ENCODE measurements around the gene ANO4. TPM values are rescaled to one million over a fixed set of nuclear protein-coding genes. Genes with fewer than 3 reads are reported as not detected.

ANO4 gene
- total and polyA plus RNA-seq, 5 donors from 2014 or later: not detected

DNA sequence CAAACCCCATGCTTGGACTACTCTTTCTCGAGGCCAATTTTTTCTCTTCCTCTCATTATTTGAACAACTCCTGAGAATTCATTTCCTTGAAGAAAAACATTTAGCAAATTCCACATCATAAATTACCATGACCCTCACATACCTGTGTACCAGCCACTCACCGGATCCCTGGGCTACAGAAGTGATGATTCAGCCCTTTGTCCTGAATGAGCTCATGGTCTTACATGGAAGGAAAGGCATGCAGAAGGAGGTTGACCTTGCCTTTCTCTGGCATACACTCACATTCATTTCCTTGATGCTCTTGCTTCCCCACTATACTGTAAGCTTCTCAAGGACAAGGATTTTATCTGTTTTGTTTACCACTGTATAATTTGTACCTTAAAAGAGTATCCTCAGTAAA lies 224.0 kb downstream of the ANO4 start:
- no peaks in the 10 kb centered on the region for H3K4me1 Mint-ChIP-seq
- peaks cover 5% of the 10 kb centered on the region for H3K27me3 Mint-ChIP-seq
- H3K4me3 Mint-ChIP-seq: no peak overlapping the region
- peaks cover 0 to 11% (median 2%) of the 10 kb centered on the region in 7 donors for H3K9me3 Mint-ChIP-seq
- ATAC-seq (ENCODE audit: low read depth in 2 of 2): no peak
- H3K27ac ChIP-seq (ENCODE audit: insufficient read depth, low read length, poor library complexity, severe bottlenecking): no peak overlapping the region
- no peaks in the 10 kb centered on the region for H3K27me3 ChIP-seq (ENCODE audit: control insufficient read depth, insufficient read depth, low read length)
- H3K36me3 Mint-ChIP-seq: no peaks in the 10 kb centered on the region
- H3K4me1 ChIP-seq (ENCODE audit: control insufficient read depth, insufficient read depth, low read length, poor library complexity, severe bottlenecking): no peaks in the 10 kb centered on the region
- H3K27ac Mint-ChIP-seq: no peak overlapping the region
- no peak overlapping the region for H3K4me3 ChIP-seq (ENCODE audit: low read depth, low read length)
- no peaks in the 10 kb centered on the region for H3K36me3 ChIP-seq (ENCODE audit: control insufficient read depth, insufficient read depth, low read length)
- no peaks in the 10 kb centered on the region for H3K9me3 ChIP-seq (ENCODE audit: control insufficient read depth in 2 of 2, low read length in 2 of 2)
- DNase-seq: no peak

DNA sequence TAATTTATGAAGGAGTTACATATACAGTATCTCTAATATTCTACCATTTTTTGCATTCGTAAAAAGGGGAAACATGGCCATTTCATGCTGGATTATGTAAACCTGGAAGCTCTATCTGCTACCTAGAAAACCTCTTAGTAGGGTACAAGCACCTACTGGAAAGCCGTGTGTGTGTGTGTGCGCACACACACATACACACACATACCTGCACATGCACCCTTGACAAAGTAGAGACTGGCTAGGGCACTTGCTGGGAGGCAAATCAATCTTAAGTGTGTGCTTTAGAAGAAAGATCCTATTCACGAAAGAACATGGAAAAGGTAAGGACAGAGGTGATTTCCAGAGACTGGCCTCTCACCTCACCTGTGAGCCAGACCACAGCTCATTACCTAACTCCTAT lies 224.6 kb downstream of the ANO4 start:
- Histone ChIP-seq H3K9me3 (ENCODE audit: control insufficient read depth in 2 of 2, low read length in 2 of 2) (no peaks in the 10 kb centered on the region), H3K36me3 (ENCODE audit: control insufficient read depth, insufficient read depth, low read length) (no peaks in the 10 kb centered on the region), H3K27ac (ENCODE audit: insufficient read depth, low read length, poor library complexity, severe bottlenecking) (no peak overlapping the region), H3K4me1 (ENCODE audit: control insufficient read depth, insufficient read depth, low read length, poor library complexity, severe bottlenecking) (no peaks in the 10 kb centered on the region), H3K27me3 (ENCODE audit: control insufficient read depth, insufficient read depth, low read length) (no peaks in the 10 kb centered on the region), H3K4me3 (ENCODE audit: low read depth, low read length) (no peak overlapping the region)
- no peak for DNase-seq
- ATAC-seq (ENCODE audit: low read depth in 2 of 2): no peak
- Mint-ChIP-seq H3K9me3 (peaks cover 0 to 7% (median 2%) of the 10 kb centered on the region in 7 donors), H3K36me3 (no peaks in the 10 kb centered on the region), H3K4me1 (no peaks in the 10 kb centered on the region), H3K27me3 (peaks cover under 1% of the 10 kb centered on the region), H3K27ac (no peak overlapping the region), H3K4me3 (no peak overlapping the region)

DNA sequence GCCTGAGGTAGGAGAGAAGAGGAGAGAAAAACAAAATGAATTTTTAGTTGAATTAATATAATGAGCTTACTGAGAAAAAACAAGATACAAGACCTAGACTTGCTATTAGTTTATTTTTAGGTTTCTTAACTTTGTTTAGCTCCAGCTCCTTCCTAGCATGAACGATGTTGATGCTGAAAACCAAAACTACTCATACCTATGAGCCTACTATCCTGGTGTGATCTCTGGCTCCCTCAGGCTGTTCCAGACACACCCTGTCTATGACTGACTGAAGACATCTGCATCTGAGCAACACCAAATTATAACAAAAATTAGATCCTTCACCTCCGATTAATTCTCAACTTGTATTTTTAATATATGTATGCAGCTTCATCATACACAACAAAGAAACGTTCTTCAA lies 225.1 kb downstream of the ANO4 start:
- DNase-seq (no peak), ATAC-seq (ENCODE audit: low read depth in 2 of 2) (no peak)
- no peaks in the 10 kb centered on the region for H3K27me3 ChIP-seq (ENCODE audit: control insufficient read depth, insufficient read depth, low read length)
- Mint-ChIP-seq H3K9me3 (peaks cover 0 to 7% (median 2%) of the 10 kb centered on the region in 7 donors), H3K27me3 (no peaks in the 10 kb centered on the region), H3K4me1 (no peaks in the 10 kb centered on the region), H3K4me3 (no peak overlapping the region), H3K36me3 (no peaks in the 10 kb centered on the region), H3K27ac (no peak overlapping the region)
- no peak overlapping the region for H3K4me3 ChIP-seq (ENCODE audit: low read depth, low read length)
- H3K27ac ChIP-seq (ENCODE audit: insufficient read depth, low read length, poor library complexity, severe bottlenecking): no peak overlapping the region
- no peaks in the 10 kb centered on the region for H3K9me3 ChIP-seq (ENCODE audit: control insufficient read depth in 2 of 2, low read length in 2 of 2)
- no peaks in the 10 kb centered on the region for H3K4me1 ChIP-seq (ENCODE audit: control insufficient read depth, insufficient read depth, low read length, poor library complexity, severe bottlenecking)
- no peaks in the 10 kb centered on the region for H3K36me3 ChIP-seq (ENCODE audit: control insufficient read depth, insufficient read depth, low read length)

GRCh38 chr12:101021442-101021841 lies 226.9 kb downstream of the ANO4 start:
- no peaks in the 10 kb centered on the region for H3K9me3 ChIP-seq (ENCODE audit: control insufficient read depth in 2 of 2, low read length in 2 of 2)
- no peaks in the 10 kb centered on the region for H3K36me3 Mint-ChIP-seq
- DNase-seq (no peak), ATAC-seq (ENCODE audit: low read depth in 2 of 2) (no peak)
- no peak overlapping the region for H3K4me3 ChIP-seq (ENCODE audit: low read depth, low read length)
- H3K27ac Mint-ChIP-seq: no peak overlapping the region
- peaks cover 0 to 11% (median 2%) of the 10 kb centered on the region in 7 donors for H3K9me3 Mint-ChIP-seq
- no peaks in the 10 kb centered on the region for H3K4me1 ChIP-seq (ENCODE audit: control insufficient read depth, insufficient read depth, low read length, poor library complexity, severe bottlenecking)
- H3K4me1 Mint-ChIP-seq: no peaks in the 10 kb centered on the region
- no peaks in the 10 kb centered on the region for H3K27me3 ChIP-seq (ENCODE audit: control insufficient read depth, insufficient read depth, low read length)
- no peaks in the 10 kb centered on the region for H3K36me3 ChIP-seq (ENCODE audit: control insufficient read depth, insufficient read depth, low read length)
- no peak overlapping the region for H3K4me3 Mint-ChIP-seq
- H3K27ac ChIP-seq (ENCODE audit: insufficient read depth, low read length, poor library complexity, severe bottlenecking): no peak overlapping the region
- no peaks in the 10 kb centered on the region for H3K27me3 Mint-ChIP-seq

DNA sequence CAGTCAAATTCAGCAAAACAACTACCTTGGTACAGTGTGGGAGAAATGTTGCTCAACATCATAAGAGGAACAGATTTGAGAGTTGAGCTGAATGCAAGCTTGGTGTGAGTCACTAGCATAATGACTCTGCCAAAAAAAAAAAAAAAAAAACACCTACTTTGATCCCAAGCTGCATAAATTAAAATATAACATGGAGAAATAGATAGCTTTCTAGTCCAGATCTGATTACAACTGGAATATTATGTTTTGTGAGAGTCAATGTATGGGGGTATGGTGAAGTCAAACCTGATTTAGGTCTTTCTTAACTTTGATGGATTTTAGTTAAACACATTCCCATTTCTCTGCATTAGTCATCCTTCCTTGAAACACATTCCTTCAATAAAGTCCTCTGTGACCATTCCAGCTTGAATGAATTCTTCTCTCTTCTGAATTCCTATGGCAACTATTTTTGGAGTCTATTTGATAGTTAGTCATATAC lies 227.4 kb downstream of the ANO4 start:
- DNase-seq (no peak), ATAC-seq (ENCODE audit: low read depth in 2 of 2) (no peak)
- Mint-ChIP-seq H3K4me3 (no peak overlapping the region), H3K9me3 (peaks cover 0 to 11% (median under 1%) of the 10 kb centered on the region in 7 donors), H3K4me1 (no peaks in the 10 kb centered on the region), H3K36me3 (no peaks in the 10 kb centered on the region), H3K27me3 (no peaks in the 10 kb centered on the region), H3K27ac (no peak overlapping the region)
- H3K27me3 ChIP-seq (ENCODE audit: control insufficient read depth, insufficient read depth, low read length): no peaks in the 10 kb centered on the region
- H3K27ac ChIP-seq (ENCODE audit: insufficient read depth, low read length, poor library complexity, severe bottlenecking): no peak overlapping the region
- H3K4me3 ChIP-seq (ENCODE audit: low read depth, low read length): no peak overlapping the region
- no peaks in the 10 kb centered on the region for H3K4me1 ChIP-seq (ENCODE audit: control insufficient read depth, insufficient read depth, low read length, poor library complexity, severe bottlenecking)
- no peaks in the 10 kb centered on the region for H3K9me3 ChIP-seq (ENCODE audit: control insufficient read depth in 2 of 2, low read length in 2 of 2)
- H3K36me3 ChIP-seq (ENCODE audit: control insufficient read depth, insufficient read depth, low read length): no peaks in the 10 kb centered on the region

GRCh38 chr12:101027200-101027599 lies 232.6 kb downstream of the ANO4 start:
- Mint-ChIP-seq H3K4me1 (no peaks in the 10 kb centered on the region), H3K4me3 (no peak overlapping the region), H3K9me3 (peaks cover 1 to 26% (median 22%) of the 10 kb centered on the region in 7 donors), H3K27ac (no peak overlapping the region), H3K36me3 (no peaks in the 10 kb centered on the region), H3K27me3 (peaks cover 4% of the 10 kb centered on the region)
- H3K9me3 ChIP-seq (ENCODE audit: control insufficient read depth in 2 of 2, low read length in 2 of 2): peaks cover 0 to 6% of the 10 kb centered on the region in 2 experiments
- DNase-seq: no peak
- H3K27me3 ChIP-seq (ENCODE audit: control insufficient read depth, insufficient read depth, low read length): no peaks in the 10 kb centered on the region
- H3K27ac ChIP-seq (ENCODE audit: insufficient read depth, low read length, poor library complexity, severe bottlenecking): no peak overlapping the region
- H3K4me1 ChIP-seq (ENCODE audit: control insufficient read depth, insufficient read depth, low read length, poor library complexity, severe bottlenecking): no peaks in the 10 kb centered on the region
- no peak overlapping the region for H3K4me3 ChIP-seq (ENCODE audit: low read depth, low read length)
- H3K36me3 ChIP-seq (ENCODE audit: control insufficient read depth, insufficient read depth, low read length): no peaks in the 10 kb centered on the region
- no peak for ATAC-seq (ENCODE audit: low read depth in 2 of 2)

DNA sequence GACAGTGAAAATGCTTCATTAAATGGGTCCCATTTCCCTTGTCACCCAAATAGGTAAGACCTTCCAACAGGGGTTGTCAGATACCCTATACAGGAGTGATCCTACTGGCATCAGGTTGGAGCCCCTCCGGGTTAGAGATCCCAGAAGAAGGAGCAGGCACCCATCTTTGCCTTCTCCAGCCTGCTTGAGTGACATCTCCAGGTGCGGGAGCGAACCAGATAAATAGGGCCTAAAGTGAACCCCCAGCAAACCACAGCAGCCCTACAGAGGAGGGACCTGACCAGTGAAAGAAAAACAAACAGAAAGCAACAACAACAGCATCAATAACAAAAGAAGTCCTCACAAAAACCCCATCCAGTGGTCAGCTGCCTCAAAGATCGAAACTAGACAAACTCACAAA lies 233.2 kb downstream of the ANO4 start:
- no peak overlapping the region for H3K4me3 ChIP-seq (ENCODE audit: low read depth, low read length)
- Mint-ChIP-seq H3K36me3 (no peaks in the 10 kb centered on the region), H3K4me1 (no peaks in the 10 kb centered on the region), H3K27me3 (peaks cover 4% of the 10 kb centered on the region), H3K4me3 (no peak overlapping the region), H3K27ac (no peak overlapping the region), H3K9me3 (peaks cover 1 to 27% (median 23%) of the 10 kb centered on the region in 7 donors)
- no peak overlapping the region for H3K27ac ChIP-seq (ENCODE audit: insufficient read depth, low read length, poor library complexity, severe bottlenecking)
- peaks cover 0 to 6% of the 10 kb centered on the region in 2 experiments for H3K9me3 ChIP-seq (ENCODE audit: control insufficient read depth in 2 of 2, low read length in 2 of 2)
- ATAC-seq (ENCODE audit: low read depth in 2 of 2) (no peak), DNase-seq (no peak)
- H3K27me3 ChIP-seq (ENCODE audit: control insufficient read depth, insufficient read depth, low read length): no peaks in the 10 kb centered on the region
- no peaks in the 10 kb centered on the region for H3K4me1 ChIP-seq (ENCODE audit: control insufficient read depth, insufficient read depth, low read length, poor library complexity, severe bottlenecking)
- no peaks in the 10 kb centered on the region for H3K36me3 ChIP-seq (ENCODE audit: control insufficient read depth, insufficient read depth, low read length)

GRCh38 chr12:101038289-101038871 lies 243.8 kb downstream of the ANO4 start:
- Mint-ChIP-seq H3K4me3 (no peak overlapping the region), H3K27me3 (no peaks in the 10 kb centered on the region), H3K27ac (no peak overlapping the region), H3K9me3 (peaks cover 0 to 12% (median 2%) of the 10 kb centered on the region in 7 donors), H3K4me1 (no peaks in the 10 kb centered on the region), H3K36me3 (no peaks in the 10 kb centered on the region)
- Histone ChIP-seq H3K36me3 (ENCODE audit: control insufficient read depth, insufficient read depth, low read length) (no peaks in the 10 kb centered on the region), H3K4me1 (ENCODE audit: control insufficient read depth, insufficient read depth, low read length, poor library complexity, severe bottlenecking) (no peaks in the 10 kb centered on the region), H3K9me3 (ENCODE audit: control insufficient read depth in 2 of 2, low read length in 2 of 2) (no peaks in the 10 kb centered on the region), H3K4me3 (ENCODE audit: low read depth, low read length) (no peak overlapping the region), H3K27ac (ENCODE audit: insufficient read depth, low read length, poor library complexity, severe bottlenecking) (no peak overlapping the region), H3K27me3 (ENCODE audit: control insufficient read depth, insufficient read depth, low read length) (no peaks in the 10 kb centered on the region)
- no peak for ATAC-seq (ENCODE audit: low read depth in 2 of 2)
- peak in 1 of 3 donors; percentile 2 for DNase-seq

Data from CD4-positive, CD25-positive, alpha-beta regulatory T cell (primary cell).